Effector CD8-positive, alpha-beta T cell (primary cell): ENCODE results near the gene ABRAXAS1.
"Not testable (repeated sequence)": the region's sequence is repeated elsewhere in the genome, so short reads cannot be mapped to it uniquely, and the experiment has no call there.

Experiments used
- DNase-seq: peaks from one replicate; lab custom pipeline; 2025; lab: John Stamatoyannopoulos, UW
- total RNA-seq, 4 experiments: gene quantifications; one replicate each; lab custom pipeline; 2026; lab: John Stamatoyannopoulos, UW

ABRAXAS1 gene
- total RNA-seq: 16.7 to 33.1 (median 26.2) reads per million in 4 experiments

DNA sequence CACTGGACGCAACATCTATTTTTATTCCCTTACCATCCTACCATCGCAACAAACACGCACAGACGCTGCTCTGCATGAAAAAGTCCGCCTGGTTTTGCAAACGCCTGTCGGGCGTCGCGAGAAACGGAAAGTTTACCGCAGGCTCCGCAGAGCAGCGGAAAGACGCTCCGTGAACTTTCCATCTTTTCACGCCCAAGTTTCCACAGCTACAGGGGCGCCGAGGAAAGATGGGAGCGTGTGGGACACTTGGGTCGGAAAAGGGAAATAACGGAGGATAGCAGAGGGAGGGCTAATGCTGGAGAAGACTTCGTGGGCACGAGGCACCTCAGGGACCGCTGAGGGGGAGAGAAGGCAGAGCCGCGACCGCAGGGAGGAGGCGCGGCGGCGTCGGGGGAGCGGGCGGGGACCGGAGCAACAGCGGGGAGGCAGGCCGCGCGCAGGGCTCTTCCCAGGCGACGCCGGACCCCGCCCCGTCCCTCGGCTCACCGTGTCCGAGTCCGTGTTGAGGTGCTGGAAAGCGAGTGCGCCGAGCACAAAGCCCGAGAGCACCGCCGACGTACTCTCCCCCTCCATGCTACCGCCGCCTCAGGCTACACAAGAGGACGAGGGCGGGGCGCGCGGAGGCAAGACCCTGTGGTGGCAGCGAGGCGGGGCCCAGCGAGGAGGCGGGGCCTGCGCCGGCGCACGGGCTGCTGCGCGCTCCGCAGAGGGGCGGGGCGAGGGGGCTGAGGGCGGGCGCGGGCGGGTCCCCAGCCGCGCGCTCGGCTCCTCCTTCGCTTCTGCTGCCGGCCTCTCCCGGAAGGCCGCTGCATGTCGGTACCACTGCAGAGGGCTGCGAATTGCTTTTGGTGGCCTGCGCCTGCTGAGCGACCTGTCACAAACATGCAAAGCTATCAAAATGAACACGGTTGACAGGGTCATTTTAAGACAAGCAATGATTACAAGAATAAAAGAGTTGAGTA, at the start of gene ABRAXAS1:
Gene ABRAXAS1, minus strand, starts transcription at position 601 of the 962 bp plus-strand sequence. Its CDS starts 28 bp downstream, at position 573.
- DNase-seq: peak; percentile 91

DNA sequence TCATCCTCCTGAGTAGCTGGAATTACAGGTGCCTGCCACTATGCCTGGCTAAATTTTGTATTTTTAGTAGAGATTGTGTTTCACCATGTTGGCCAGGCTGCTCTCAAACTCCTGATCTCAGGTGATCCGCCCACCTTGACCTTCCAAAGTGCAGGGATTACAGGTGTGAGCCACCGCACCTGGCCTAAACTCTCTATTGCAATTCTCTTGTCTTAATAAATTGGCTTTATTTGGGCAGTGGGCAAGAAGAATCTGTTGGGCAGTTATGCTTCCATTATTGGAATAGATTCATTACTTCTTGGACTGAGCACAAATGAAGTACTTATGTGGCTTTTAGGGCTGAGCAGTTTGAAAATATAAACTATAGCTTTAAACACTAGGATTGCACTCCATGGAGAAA, 42.8 kb upstream of the ABRAXAS1 start:
- no peak for DNase-seq

DNA sequence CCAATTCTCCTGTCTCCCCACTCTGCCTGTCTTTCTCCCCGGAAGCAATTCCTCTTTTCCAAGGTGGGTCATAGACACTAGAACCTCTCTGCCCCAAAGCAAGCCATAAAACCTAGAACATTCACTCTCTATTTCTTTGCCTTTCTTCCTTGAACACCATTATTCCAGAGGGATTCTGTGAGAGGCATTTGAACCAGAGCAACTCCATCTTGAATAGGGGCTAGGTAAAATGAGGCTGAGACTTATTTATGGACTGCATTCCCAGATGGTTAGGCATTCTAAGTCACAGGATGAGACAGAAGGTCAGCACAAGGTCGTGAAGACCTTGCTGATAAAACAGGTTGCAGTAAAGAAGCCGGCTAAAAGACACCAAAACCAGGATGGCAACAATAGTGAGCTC, 37.3 kb upstream of the ABRAXAS1 start:
- no peak for DNase-seq

DNA sequence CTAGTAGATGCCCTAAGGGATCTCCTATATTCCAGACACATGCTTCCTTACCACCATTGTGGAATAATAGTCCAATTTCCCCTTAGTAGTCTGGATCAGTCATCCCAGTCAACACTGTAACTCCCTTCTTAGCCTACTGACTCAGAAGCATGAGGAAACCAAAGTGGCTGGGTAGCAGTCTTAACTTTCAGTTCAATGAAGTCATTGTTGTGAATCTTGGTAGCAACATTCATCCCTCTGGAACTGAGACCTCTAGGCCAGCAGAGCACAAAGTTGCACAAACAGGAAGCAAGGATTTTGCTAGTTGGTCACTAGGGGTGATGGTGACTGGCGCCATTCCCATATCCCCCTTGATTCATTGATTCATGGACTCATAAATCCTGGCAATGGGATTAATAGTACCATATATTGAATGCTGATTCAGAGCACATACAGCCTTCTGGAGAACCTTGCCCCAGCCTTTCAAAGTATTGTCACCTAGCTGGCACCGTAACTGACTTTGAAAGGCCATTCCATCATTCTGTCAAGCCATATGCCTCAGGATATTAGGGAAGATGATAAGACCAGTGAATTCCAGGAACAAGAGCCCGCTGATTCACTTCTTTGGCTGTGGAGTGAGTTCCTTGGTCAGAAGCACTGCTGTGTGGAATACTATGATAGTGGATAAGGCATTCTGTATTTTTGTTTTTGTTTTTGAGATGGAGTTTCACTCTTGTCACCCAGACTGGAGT, 31.3 kb upstream of the ABRAXAS1 start:
- no peak for DNase-seq

DNA sequence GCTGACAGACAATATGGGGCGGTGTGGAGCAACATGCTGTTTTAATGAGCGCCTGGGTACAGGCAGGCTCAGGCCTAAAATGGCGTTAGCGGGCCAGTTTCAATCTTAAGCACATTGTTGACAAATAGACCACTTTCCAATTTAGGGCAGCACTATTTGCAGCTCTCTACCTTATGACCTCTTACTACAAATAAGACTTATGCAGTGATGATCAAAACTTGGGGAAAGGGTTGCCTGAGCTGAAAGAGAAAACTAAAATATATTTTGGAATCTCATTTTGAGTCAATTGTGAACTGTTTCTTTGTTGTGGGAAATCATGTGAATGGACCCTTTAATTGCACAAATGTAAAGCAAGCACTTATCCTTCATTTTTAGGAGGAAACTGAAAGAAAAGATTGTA, 25.5 kb upstream of the ABRAXAS1 start:
- no peak for DNase-seq

DNA sequence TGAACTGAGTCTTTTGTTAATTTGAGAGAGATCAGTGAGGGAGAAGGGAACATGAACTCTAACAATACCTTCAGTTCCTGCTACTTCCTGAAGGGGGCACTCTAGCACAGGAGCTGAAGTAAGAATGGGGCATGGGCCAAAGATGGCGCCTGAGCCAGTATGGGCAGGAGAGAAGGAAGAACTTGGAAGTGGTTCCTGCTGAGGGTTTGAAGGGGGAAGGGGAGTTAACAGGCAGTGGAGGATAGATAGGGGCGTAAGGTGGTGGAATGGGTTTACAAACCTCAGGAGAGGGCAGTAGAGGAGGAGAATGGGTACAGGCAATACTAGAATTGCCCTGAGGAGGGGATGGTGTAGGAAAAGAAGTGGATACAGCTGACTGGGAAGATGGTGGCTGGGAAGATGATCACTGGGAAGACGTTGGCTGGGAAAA, 24.3 kb upstream of the ABRAXAS1 start:
- DNase-seq: peak; percentile 5

DNA sequence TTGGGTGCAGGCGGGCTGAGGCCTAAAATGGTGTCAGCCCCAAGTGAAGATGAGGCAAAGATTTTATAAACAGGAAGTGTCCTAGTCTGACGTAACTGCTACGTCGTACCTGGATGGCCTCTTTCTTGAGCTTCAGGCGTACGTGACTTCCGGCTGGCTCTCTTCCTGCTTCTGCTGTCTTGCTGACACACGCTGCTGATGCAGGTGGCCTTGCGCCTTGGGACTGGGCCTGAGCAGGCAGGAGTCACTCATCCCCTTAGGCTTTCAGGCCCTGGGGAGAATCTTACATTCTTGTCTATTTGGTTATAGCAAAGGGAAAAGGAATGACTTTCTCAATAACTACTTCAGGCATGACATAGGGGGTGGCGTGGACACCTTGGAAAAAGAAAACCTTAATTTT, 20.1 kb upstream of the ABRAXAS1 start:
- DNase-seq: no peak

DNA sequence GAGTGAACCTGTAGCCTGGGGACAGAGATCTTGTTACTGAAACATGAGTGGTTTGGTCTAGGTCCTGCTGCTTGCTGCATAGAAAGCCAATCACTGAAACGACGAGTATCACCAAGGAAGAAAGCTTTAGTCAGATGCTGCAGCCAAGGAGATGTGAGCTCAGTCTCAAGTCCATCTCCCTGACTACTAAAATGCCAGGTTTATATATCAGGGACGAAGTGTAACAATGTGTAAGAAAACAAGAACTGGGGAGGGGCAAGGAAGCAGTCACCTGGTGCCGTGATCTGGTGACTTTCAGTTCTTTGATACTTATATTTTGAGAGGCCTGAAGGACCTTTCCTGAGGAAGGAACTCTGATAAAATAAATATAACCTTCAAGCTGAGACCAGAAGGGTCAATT, 19.6 kb upstream of the ABRAXAS1 start:
- DNase-seq: no peak

DNA sequence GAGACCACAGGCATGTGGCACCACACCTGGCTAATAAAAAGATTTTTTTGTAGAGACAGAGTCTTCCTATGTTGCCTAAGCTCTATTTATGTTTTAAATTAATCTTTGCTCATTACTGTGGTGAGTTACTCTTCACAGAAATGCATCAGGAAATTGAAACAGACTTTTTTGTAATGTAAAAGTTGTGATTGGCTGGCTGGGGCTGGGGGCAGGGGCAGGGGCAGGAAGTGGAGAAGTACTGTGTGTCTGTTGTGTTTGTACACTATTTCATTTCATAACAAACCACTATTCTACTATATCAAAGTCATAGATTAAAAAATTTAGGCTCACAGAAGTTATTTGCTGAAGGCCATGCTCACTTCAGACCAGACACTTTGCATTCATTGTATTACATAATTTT, 19.1 kb upstream of the ABRAXAS1 start:
- no peak for DNase-seq

DNA sequence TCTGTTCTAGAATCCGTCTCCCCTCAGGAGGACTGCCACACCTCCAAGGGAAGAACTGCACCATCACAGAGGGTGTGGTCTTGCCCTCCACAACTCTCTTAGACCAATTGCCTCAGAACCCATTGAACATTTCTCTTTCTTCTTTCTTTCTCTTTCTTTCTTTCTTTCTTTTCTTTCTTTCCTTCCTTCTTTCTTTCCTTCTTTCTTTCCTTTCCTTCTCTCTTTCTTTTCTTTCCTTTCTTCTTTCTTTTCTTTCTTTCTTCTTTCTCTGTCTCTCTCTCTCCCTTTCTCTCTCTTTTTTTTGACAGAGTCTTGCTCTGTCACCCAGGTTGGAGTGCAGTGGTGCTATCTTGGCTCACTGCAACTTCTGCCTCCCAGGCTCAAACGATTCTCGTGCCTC, 16.8 kb upstream of the ABRAXAS1 start:
- not testable (repeated sequence) for DNase-seq

DNA sequence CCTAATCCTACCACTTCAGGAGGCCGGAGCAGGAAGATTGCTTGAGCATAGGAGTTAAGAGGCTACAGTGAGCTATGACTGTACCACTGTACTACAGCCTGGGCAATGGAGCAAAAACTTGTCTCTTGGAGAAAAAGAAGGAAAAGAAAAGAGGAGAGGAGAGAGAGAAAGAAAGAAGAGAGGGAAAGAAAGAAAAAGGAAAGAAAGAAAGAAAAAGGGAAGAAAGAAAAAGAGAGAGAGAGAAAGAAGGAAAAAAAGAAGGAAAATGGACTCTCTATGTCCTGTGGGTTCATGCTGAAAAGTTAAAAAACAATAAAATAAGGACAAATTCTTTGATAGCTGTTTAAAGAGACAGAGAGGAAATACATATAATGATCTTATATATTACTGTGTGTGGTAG, 13.3 kb upstream of the ABRAXAS1 start:
- no peak for DNase-seq

DNA sequence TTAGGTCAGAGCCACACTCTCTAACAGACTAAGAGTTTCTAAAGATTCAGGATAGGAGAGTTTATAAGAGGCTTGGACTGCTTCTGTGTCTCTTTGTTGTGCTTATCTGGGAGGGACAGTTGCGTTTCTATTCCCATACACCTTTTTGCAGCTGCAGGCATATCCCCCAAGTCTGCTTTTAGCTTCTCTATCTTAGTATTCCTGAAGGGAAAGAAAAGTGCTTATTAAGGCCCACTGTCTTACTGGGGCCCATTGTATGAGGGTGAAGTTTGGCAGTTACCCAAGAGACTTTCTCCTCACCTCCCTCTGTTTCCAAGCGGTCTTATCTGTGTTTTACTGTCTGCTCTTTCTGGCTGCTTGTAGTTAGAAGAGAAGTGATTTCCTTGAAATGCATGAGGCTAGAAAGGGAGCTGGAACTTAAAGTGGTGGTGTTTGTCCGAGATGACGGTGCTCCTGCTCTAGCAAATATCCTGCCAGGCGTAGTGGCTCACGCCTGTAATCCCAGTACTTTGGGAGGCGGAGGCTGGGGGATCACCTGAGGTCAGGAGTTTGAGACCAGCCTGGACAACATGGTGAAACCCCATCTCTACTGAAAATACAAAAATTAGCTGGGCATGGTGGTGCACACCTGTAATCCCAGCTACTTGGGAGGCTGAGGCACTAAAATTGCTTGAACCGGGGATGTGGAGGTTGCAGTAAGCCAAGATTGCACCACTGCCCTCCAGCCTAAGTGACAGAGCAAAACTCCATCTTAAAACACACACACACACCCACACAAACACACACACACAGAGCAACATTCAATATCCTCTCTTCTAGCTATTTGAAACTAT, 11.4 kb upstream of the ABRAXAS1 start:
- not testable (repeated sequence) for DNase-seq

DNA sequence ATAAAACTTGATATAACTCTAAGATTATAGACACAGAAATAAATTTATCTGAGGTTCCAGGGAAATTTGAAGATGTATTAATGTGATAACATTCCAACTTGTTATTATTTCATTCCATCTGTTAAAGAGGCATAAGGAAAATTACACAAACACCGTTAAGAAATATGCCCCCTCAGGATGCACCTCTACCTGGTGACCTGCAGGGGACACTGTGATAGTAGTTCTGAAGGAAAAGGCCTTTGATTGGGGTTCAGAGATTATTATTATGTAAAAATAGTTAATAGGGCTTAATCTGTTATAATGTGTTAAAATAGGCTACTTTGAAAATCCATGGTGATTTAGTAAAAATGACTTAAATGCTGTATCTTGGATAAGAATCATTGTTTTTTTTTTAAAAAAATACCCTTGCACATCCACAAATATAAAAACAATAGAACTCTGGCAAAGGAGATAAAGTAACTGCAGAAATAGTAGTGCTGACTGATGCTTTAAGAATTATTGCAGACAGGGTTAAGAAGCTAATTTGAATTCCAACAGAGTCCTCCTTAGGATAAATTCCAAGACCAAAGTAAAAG, 6.1 kb upstream of the ABRAXAS1 start:
- no peak for DNase-seq

DNA sequence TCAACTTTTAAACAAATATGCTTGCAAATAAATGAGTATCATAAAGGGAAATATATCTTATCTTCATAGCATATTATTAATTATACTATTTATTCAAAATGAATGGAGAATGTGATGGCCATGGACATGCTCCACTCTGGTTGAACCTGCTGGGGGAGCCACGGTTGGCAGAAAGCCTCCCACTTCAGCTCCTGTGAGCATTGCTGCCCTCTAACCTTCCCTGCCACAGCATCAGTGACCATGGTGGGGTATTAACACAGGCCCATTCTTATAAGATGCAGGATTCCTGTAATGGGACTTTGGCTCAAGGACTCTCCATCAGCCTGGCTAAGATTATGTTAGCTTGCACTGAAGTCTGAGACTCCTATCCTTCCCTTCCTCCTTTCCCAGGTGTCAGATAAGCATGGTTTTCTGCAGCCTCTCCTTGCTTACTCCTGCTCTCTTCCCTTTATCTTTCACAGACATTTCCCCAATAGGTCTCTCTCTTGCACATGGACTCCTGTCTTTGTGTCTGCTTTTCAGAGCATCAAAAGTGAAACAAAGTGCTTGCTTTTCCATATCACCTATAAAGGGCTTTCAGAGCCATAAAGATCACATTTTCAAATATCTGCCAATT, 4.9 kb upstream of the ABRAXAS1 start:
- DNase-seq: no peak

DNA sequence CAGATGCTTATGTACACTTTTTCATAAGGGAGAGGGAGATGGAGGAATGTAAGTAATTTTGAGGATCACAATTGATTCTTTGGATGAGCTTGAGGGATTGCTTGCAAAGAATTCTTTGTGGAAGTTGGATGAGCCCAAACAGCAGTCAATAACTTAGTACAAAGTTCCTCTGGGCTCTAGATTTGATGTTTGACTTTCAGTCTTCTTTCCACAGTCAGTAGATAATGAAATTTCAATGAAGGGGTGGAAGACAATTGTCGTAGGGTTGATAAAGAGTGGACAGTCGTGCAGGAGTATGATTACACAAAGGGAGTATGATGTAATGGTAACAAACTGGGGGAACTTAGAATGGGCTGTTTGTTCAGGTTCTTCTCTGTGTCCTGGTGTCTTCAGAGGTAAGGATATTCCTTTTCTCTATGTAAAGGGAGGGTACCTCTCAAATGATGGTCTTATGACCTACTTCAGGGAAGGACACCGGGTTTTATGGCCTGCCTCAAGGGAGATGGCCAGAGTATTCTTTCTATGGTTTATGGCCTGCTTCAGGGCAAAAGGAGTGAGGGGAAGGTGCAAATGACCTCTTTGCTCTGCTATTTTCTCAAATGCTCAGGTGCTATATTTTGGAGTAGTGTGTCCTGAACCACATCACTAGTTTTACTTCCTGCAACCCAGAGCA, 1.7 kb upstream of the ABRAXAS1 start:
- no peak for DNase-seq

DNA sequence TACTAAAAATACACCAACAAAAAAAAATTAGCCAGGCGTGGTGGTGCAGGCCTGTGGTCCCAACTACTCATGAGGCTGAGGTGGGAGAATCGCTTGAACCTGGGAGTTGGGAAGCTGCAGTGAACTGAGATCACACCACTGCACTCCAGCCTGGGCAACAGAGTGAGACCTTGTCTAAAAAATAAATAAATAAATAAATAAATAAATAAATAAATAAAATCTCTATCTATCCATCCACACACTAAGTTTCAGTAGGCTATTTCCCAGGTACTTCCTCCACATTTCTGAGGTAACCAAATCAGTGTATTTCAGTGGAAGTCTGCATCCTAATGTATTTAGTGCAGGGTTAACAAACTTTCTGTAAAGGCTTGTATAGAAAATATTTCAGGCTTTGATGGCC, 10.9 kb downstream of the ABRAXAS1 start:
- no peak for DNase-seq

DNA sequence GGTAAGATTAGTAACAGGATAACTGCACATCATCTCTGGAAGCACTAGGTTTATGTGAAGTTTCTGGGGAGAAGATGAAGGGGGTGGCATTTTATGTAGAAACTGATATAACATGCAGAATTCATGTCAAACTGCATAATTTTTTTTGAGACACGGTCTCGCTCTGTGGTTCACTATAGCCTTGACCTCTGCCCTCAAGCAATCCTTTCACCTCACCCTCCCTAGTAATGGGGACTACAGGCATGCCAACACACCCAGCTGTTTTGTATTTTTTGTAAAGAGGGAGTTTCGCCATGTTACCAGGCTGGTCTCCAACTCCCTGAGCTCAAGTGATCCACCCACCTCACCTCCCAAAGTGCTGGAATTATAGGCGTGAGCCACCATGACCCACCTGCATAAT, 11.5 kb downstream of the ABRAXAS1 start:
- DNase-seq: no peak

DNA sequence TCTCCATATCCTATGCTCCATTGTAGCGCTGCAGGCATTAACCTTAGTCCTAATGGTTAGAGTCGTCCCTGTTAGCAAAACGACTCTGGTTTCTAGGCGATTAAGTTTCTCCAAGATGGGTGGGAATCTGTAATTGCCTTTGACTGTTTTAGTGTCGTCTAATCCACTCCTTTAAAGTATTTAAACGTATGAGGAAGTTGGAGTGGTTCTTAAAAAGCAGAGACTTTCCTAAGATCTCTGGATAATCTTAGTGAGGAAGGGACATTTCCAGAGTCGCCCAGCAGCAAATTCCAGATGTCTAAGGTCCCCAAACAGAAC, 28.8 kb downstream of the ABRAXAS1 start:
- no peak for DNase-seq

DNA sequence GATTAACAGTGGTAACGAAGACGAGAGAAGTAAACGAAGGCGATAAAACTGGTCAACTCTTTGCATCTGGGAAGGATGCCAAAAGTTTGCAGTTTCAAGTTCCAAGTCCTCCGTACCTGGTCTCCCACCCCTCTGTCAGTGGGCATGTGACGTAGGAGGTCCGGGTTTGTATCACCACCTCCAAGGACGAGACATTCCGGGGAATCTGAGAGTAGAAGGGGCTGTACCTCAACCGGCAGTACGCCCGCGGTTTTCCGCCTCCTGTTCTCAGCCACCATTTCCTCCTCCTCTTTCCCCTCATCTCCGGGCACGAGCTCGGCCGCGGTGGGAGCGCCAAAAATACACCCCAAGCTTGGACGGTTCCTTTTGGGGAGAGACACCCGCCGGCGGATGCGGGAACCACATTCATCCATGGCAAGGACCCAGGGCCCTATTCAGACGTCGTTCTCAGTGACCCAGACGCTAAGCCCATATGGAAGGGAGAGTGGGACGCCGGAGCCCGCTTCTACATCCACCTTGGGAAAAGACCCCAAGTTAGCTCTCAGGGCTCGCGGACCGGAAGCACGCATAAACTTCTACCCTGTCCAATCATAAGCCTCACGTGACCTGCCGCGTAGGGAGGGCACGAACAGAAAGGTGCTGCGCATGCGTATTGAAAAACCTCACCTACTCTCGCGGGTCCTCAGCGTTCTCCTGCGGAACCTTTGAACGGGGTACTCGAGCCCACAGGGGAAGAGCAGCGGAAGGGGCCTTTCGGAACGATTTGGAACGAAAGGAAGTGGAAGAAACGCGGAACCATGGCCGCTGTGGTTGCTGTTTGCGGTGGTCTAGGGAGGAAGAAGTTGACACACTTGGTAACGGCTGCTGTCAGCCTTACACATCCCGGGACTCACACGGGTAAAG, 29.4 kb downstream of the ABRAXAS1 start, which contains the start of the genes HELQ and MRPS18C:
Gene HELQ, minus strand, starts transcription at position 543 of the 903 bp plus-strand sequence. Its CDS starts 130 bp downstream, at position 413.
Gene MRPS18C, plus strand, starts transcription at position 778 of the 903 bp plus-strand sequence. Its CDS starts 20 bp downstream, at position 798.
- DNase-seq: peak; percentile 93
